AG08395 (cell line): Measurements from ENCODE around the gene OIP5.

Experiments
- DNase-seq: peaks from one replicate; pipeline ENCODE4 v3.0.0; 2012; ENCODE audit warnings: mixed read lengths, low spot score

Gene OIP5

GRCh38 chr15:41259546-41260189 lies 72.7 kb downstream of the OIP5 start:
- DNase-seq, result no peak
